ENCODE results near the gene TMEM9. TPM values are rescaled to one million over a fixed set of nuclear protein-coding genes. Genes with fewer than 3 reads are reported as not detected.

Gene TMEM9
- total and polyA plus RNA-seq, 2 donors (not counting 3 experiments of a cell fraction or from before 2014, with no cell fraction given), result 39.3 to 96.1 TPM

DNA sequence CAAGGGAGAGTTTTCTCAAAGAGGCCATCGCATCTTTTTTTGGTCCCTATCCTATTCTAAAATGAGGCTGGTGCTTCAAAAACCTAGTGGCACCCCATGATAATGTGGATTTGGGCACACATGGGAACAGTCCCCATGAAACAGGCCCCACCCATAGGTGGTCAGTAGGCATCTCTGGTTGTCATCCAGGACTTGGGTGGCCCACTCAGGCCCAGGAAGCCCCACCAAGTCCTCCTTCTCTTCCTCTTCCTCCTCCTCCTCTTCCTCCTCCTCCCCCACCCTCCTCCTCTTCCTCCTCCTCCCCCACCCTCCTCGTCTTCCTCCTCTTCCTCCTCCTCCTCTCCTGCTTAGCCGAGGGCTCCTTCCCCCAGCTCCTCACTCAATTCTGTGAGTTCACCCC is 42.6 kb downstream of the TMEM9 start:
- dilution Hi-C loops (cut with MboI; ENCODE audit: extremely low pct_ligation_motif_present, low sequenced_read_pairs), result no loop called here
- Histone ChIP-seq H3K4me1 (ENCODE audit: control insufficient read depth, extremely low read depth, insufficient read depth, low read length) (no peaks in the 10 kb centered on the region), H3K9ac (replicated peaks; ENCODE audit: extremely low read depth, insufficient read depth, low read length) (no peak overlapping the region), H3K27ac (ENCODE audit: insufficient read depth, low read depth, low read length) (no peak overlapping the region), H3K27me3 (ENCODE audit: control insufficient read depth in 2 of 2, insufficient read depth in 2 of 2, low read length in 2 of 2) (peaks cover 17 to 26% of the 10 kb centered on the region in 2 experiments), H2AFZ (ENCODE audit: low read depth, low read length) (no peak overlapping the region), H3K9me3 (replicated peaks; ENCODE audit: control insufficient read depth, insufficient read depth, low read length) (no peaks in the 10 kb centered on the region), H3K9me1 (replicated peaks; ENCODE audit: control insufficient read depth, extremely low read depth, insufficient read depth, low read length) (no peaks in the 10 kb centered on the region), H3K79me2 (ENCODE audit: control insufficient read depth, insufficient read depth, low read length) (no peaks in the 10 kb centered on the region), H3K4me2 (ENCODE audit: insufficient read depth, low read length) (no peak overlapping the region), H3K36me3 (ENCODE audit: control insufficient read depth in 2 of 2, extremely low read depth in 1 of 2, insufficient read depth in 2 of 2, low read length in 2 of 2) (no peaks in the 10 kb centered on the region), H4K20me1 (replicated peaks; ENCODE audit: control insufficient read depth, extremely low read depth, insufficient read depth, low read length) (no peaks in the 10 kb centered on the region), H3K4me3 (replicated peaks in 1 of 3; ENCODE audit: insufficient read depth in 1 of 3, low read depth in 1 of 3, low read length in 3 of 3) (no peak overlapping the region)
- DNase-seq (ENCODE audit: low read depth, low spot score) (no peak), FAIRE-seq (no peak)
- no TSS peak for BruUV-seq (replicated peaks)
- TF ChIP-seq JUN (IDR thresholded peaks at IDR 0.05; ENCODE audit: borderline replicate concordance, insufficient read depth, insufficient read length, low read depth) (no peak), FOS (IDR thresholded peaks at IDR 0.05; ENCODE audit: borderline replicate concordance, insufficient read depth, low read length) (no peak), MYC (IDR thresholded peaks at IDR 0.05; ENCODE audit: low read depth, low read length) (no peak), CTCF (IDR thresholded peaks at IDR 0.05; ENCODE audit: extremely low read depth in 1 of 2, insufficient read depth in 1 of 2, low read depth in 1 of 2, low read length in 2 of 2) (no peak), POLR2A (IDR thresholded peaks at IDR 0.05; ENCODE audit: low read depth, low read length) (no peak), GATA2 (IDR thresholded peaks at IDR 0.05; ENCODE audit: insufficient read depth, insufficient read length, low read depth, low read length) (no peak), EZH2 (IDR thresholded peaks at IDR 0.05; ENCODE audit: borderline replicate concordance, low read depth, low read length, severe bottlenecking) (no peak), MAX (IDR thresholded peaks at IDR 0.05; ENCODE audit: insufficient read depth, insufficient read length) (no peak), POLR2AphosphoS5 (IDR thresholded peaks at IDR 0.05; ENCODE audit: insufficient read depth, low read depth, low read length) (no peak)
- intact Hi-C loops (cut with micrococcal nuclease), result loop anchor here (5.0 to 10.0 kb wide), 4 partner anchors 69 to 557 kb away; partner anchors contain the start of genes INAVA and KIF14
- ChIA-PET POLR2A (interaction anchor here (0.6 kb wide), 1 partner anchor 23 kb away, joined by 3 read pairs; no protein-coding TSS in a partner anchor), CTCF (interaction anchor here (1.1 to 1.5 kb wide), 3 partner anchors 13 to 140 kb away, joined by 3 to 5 read pairs (median 5); no protein-coding TSS in a partner anchor)
